ENCODE data around the gene HOATZ.
A peak's percentile ranks its signal among the peaks of the same experiment; 100 is the strongest.

The HOATZ gene

DNA sequence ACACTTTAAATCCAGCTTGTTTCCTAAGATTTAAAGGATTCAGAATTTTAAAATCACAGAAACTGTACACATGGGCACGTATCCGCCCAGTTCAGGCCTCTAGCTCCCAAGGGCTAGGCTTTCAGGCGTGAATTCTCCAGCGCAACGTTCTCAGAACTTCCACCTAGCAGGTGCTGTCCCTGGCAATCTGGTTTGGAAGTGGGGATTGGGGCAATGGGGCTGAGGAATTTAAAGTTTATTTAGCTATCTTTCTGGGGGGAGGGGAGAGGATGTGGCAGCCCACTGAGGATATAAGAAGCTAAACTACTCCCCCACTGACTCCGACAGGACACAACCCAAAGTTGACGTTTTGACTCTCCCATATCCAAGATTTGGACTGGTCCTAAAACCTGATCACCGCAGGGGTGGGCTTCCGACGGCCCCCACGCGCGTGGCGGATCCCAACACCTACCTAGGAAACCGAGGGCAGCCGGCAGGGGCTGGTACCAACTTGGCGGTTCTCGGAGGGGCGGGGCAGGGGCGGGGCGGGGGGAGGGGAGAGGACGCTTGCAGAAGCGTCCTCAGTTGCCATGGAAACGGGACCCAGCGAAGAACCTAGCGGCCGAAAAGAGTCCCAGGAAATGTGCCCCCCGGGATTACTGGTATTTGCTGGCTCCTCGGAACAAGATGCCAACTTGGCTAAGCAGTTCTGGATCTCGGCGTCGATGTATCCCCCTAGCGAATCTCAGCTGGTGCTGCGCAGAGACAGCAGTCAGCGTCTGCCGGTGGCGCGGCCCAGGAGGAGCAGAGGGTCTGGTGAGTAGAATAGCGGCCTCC is at the start of gene HOATZ:
HOATZ (plus strand) TSS at position 563 of the 816 bp plus-strand sequence; CDS start at position 570, 7 bp downstream.
- H3K36me3 ChIP-seq (ENCODE audit: control insufficient read depth, insufficient read depth, low read length): no peaks in the 10 kb centered on the region
- H3K4me3 ChIP-seq (ENCODE audit: low read depth, low read length): peak within 1 kb of the TSS; percentile 55
- H3K9me3 ChIP-seq (ENCODE audit: control insufficient read depth, insufficient read depth, low read length): no peaks in the 10 kb centered on the region
- no peaks in the 10 kb centered on the region for H3K4me1 ChIP-seq (ENCODE audit: control insufficient read depth, insufficient read depth, low read length)
- H3K9ac ChIP-seq (ENCODE audit: low read depth, low read length): no peak within 1 kb of the TSS
- peaks cover 39% of the 10 kb centered on the region for H3K27me3 ChIP-seq (ENCODE audit: control insufficient read depth, insufficient read depth, low read length)

DNA sequence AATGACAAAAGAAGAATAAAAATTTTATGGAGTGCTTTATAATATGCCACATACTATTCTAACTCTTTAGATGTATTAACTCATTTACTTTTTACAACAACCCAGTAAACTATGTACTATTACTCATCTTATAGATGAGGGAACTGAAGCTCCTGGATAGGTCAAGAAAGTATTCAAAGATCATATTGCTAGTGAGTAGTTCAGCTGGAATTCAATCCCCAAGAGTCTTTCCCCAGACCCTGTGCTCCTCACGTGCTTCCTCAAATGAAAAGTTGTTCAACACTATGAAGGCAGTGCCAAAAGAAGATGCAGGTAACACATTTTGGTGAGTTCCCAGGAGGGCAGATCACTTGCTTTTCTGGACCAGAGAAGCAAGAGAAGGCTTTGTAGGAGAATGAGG is 49.2 kb upstream of the HOATZ start:
- no peaks in the 10 kb centered on the region for H3K9me3 ChIP-seq (ENCODE audit: control insufficient read depth, insufficient read depth, low read length)
- H3K4me1 ChIP-seq (ENCODE audit: control insufficient read depth, insufficient read depth, low read length): no peaks in the 10 kb centered on the region
- H3K4me3 ChIP-seq (ENCODE audit: low read depth, low read length): no peak overlapping the region
- no peaks in the 10 kb centered on the region for H3K27me3 ChIP-seq (ENCODE audit: control insufficient read depth, insufficient read depth, low read length)
- no peak overlapping the region for H3K9ac ChIP-seq (ENCODE audit: low read depth, low read length)
- no peaks in the 10 kb centered on the region for H3K36me3 ChIP-seq (ENCODE audit: control insufficient read depth, insufficient read depth, low read length)

DNA sequence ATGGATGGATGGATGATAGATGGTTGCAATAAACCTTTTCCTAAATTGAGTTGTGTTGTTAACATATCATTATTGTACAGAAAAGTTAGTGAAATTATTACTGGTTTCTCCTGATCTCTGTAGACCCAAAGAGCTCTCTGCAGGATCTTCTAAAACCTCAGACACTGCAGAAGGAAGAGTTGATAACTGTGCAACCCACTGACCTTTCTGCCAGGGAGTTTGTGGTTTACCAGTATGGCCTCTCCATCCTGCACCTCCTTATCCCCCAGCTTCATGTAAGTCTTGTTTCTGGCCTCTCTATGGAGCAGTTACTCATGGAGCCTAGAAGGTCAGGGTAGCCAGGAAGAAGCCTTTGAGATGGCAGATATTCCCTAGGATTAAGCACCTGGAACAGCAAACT is 48.0 kb upstream of the HOATZ start:
- no peak overlapping the region for H3K9ac ChIP-seq (ENCODE audit: low read depth, low read length)
- H3K36me3 ChIP-seq (ENCODE audit: control insufficient read depth, insufficient read depth, low read length): no peaks in the 10 kb centered on the region
- H3K4me3 ChIP-seq (ENCODE audit: low read depth, low read length): no peak overlapping the region
- no peaks in the 10 kb centered on the region for H3K27me3 ChIP-seq (ENCODE audit: control insufficient read depth, insufficient read depth, low read length)
- no peaks in the 10 kb centered on the region for H3K4me1 ChIP-seq (ENCODE audit: control insufficient read depth, insufficient read depth, low read length)
- H3K9me3 ChIP-seq (ENCODE audit: control insufficient read depth, insufficient read depth, low read length): no peaks in the 10 kb centered on the region

DNA sequence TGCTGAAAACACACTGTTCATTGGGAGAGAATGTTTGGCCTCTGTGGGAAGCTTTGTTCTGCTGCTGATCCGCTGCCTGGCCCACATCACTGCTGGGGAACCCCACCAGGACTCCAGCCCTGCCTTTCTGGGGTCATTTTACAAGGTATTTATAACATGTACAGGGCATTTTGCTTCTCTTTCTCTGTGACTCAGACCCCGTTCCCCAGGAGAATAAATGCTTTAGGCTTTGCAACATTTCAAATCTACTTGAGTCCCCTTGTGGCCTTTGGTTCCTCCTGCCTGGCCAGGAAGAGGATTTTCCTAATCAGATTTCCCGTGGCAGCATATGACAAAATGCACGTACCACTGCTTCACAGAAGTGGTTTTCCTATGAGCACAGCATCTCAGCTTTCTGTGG is 45.4 kb upstream of the HOATZ start:
- Histone ChIP-seq H3K9ac (ENCODE audit: low read depth, low read length) (no peak overlapping the region), H3K36me3 (ENCODE audit: control insufficient read depth, insufficient read depth, low read length) (no peaks in the 10 kb centered on the region), H3K9me3 (ENCODE audit: control insufficient read depth, insufficient read depth, low read length) (no peaks in the 10 kb centered on the region), H3K27me3 (ENCODE audit: control insufficient read depth, insufficient read depth, low read length) (no peaks in the 10 kb centered on the region), H3K4me1 (ENCODE audit: control insufficient read depth, insufficient read depth, low read length) (no peaks in the 10 kb centered on the region), H3K4me3 (ENCODE audit: low read depth, low read length) (no peak overlapping the region)

DNA sequence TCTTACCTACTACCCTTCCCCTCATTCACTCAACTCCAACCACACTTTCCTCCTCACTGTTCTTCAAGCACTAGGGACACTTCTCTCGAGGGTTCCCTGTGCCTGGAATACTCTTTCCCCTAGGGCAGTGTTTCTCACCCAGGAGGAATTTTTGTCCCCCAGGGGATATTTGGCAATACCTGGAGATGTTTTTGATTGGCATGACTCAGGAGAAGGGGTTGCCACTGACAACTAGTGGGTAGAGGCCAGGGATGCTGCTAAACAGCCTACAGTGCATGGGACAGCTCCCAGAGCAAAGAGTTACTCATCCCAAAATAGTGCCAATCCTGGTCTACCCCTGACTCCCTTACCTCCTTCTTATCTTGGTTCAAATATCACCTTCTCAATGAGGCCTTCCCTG is 42.4 kb upstream of the HOATZ start:
- Histone ChIP-seq H3K36me3 (ENCODE audit: control insufficient read depth, insufficient read depth, low read length) (no peaks in the 10 kb centered on the region), H3K4me3 (ENCODE audit: low read depth, low read length) (no peak overlapping the region), H3K9me3 (ENCODE audit: control insufficient read depth, insufficient read depth, low read length) (no peaks in the 10 kb centered on the region), H3K9ac (ENCODE audit: low read depth, low read length) (no peak overlapping the region), H3K4me1 (ENCODE audit: control insufficient read depth, insufficient read depth, low read length) (no peaks in the 10 kb centered on the region), H3K27me3 (ENCODE audit: control insufficient read depth, insufficient read depth, low read length) (no peaks in the 10 kb centered on the region)

DNA sequence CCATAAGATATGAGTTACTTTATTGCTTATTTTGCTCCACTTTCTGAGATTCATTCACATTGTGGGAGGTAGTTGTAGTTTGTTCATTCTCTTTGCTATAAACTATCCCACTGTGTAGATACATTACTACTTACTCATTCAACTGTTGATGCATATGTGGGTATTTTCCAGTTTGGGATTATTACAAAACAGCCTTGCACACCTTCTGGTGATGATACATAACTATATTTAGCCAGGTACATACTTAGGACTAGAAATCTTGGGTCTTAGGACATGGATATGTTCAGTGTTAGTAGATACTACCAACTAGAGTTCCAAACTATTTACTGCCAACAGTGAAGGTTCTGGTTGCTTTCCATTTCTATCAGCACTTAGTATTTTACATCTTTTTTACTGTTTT is 40.1 kb upstream of the HOATZ start:
- H3K36me3 ChIP-seq (ENCODE audit: control insufficient read depth, insufficient read depth, low read length): no peaks in the 10 kb centered on the region
- H3K27me3 ChIP-seq (ENCODE audit: control insufficient read depth, insufficient read depth, low read length): no peaks in the 10 kb centered on the region
- H3K4me3 ChIP-seq (ENCODE audit: low read depth, low read length): no peak overlapping the region
- H3K4me1 ChIP-seq (ENCODE audit: control insufficient read depth, insufficient read depth, low read length): no peaks in the 10 kb centered on the region
- no peaks in the 10 kb centered on the region for H3K9me3 ChIP-seq (ENCODE audit: control insufficient read depth, insufficient read depth, low read length)
- H3K9ac ChIP-seq (ENCODE audit: low read depth, low read length): no peak overlapping the region

DNA sequence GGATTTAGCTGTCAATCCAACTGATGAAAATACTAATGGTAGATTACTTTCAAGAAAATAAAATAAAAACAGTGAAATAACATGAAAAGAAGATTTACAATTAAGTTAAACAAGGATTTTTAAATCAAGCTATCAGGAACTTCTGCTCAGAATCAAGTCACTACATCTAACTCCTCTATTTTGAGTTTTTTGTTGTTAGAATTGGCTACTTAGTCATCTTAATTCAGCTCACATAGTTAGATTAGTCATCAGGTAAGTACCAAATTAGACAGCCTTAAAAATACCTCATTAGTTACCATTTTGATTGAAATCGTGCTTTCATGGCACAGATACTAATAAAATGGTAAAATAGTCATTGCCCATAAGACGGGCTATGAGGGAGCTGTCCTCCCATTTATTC is 38.2 kb upstream of the HOATZ start:
- Histone ChIP-seq H3K4me1 (ENCODE audit: control insufficient read depth, insufficient read depth, low read length) (no peaks in the 10 kb centered on the region), H3K9me3 (ENCODE audit: control insufficient read depth, insufficient read depth, low read length) (no peaks in the 10 kb centered on the region), H3K9ac (ENCODE audit: low read depth, low read length) (no peak overlapping the region), H3K27me3 (ENCODE audit: control insufficient read depth, insufficient read depth, low read length) (no peaks in the 10 kb centered on the region), H3K4me3 (ENCODE audit: low read depth, low read length) (no peak overlapping the region), H3K36me3 (ENCODE audit: control insufficient read depth, insufficient read depth, low read length) (no peaks in the 10 kb centered on the region)

DNA sequence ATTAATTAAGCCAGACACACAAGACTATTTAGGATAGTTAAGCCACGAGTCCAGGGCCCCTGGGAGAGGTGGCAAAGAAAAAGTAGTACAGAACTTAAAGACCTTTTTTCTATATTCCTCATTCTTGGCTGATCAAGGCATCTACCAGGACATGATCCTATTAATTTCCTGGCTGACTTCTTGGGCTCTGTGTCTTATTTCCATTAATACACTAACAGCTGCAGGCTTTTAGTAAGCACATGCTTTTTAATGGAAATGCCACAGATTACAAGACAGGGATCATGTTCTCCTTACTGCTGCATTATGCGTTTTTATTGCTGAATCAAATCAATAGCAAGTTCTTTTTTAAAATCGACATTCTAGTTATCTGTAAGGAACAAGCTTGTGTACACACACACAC is 37.6 kb upstream of the HOATZ start:
- Histone ChIP-seq H3K4me3 (ENCODE audit: low read depth, low read length) (no peak overlapping the region), H3K36me3 (ENCODE audit: control insufficient read depth, insufficient read depth, low read length) (no peaks in the 10 kb centered on the region), H3K27me3 (ENCODE audit: control insufficient read depth, insufficient read depth, low read length) (no peaks in the 10 kb centered on the region), H3K9me3 (ENCODE audit: control insufficient read depth, insufficient read depth, low read length) (no peaks in the 10 kb centered on the region), H3K9ac (ENCODE audit: low read depth, low read length) (no peak overlapping the region), H3K4me1 (ENCODE audit: control insufficient read depth, insufficient read depth, low read length) (no peaks in the 10 kb centered on the region)

DNA sequence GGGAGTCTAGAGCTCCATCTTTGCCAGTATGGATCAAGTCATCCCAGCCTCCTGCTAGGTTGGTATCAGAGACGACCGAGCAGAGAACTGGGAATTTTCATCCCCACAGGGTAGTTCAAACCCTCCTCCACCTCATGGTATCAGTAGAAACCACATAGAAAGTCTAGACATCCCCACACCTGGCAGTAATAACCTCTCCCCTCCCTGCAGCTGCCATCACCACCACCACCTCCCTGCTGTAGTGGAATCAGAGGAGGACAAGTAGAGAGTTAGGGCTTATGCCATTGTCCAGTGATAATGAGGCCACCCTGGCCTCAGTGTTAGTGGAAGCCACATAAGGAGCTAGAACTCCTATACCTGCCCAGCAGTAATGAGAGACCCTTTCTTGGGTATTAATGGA is 36.7 kb upstream of the HOATZ start:
- Histone ChIP-seq H3K27me3 (ENCODE audit: control insufficient read depth, insufficient read depth, low read length) (no peaks in the 10 kb centered on the region), H3K4me1 (ENCODE audit: control insufficient read depth, insufficient read depth, low read length) (no peaks in the 10 kb centered on the region), H3K36me3 (ENCODE audit: control insufficient read depth, insufficient read depth, low read length) (no peaks in the 10 kb centered on the region), H3K4me3 (ENCODE audit: low read depth, low read length) (no peak overlapping the region), H3K9ac (ENCODE audit: low read depth, low read length) (no peak overlapping the region), H3K9me3 (ENCODE audit: control insufficient read depth, insufficient read depth, low read length) (no peaks in the 10 kb centered on the region)

DNA sequence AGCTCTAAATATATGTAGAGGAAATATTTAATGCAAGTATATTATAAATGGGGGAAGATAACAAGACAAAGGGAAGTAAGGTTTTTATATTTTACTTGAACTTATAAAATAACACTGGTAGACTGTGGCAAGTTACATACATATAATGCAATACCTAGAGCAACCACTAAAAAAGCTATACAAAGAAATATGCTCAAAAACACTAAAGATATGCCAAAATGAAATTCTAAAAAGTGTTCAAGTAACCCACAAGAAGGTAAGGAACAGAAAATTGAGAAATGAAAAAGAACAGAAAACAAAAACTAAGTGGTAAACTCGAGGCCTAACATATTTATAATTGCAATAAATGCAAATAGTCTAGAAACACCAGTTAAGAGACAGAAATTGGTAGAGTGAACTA is 34.9 kb upstream of the HOATZ start:
- no peaks in the 10 kb centered on the region for H3K4me1 ChIP-seq (ENCODE audit: control insufficient read depth, insufficient read depth, low read length)
- H3K27me3 ChIP-seq (ENCODE audit: control insufficient read depth, insufficient read depth, low read length): no peaks in the 10 kb centered on the region
- no peak overlapping the region for H3K4me3 ChIP-seq (ENCODE audit: low read depth, low read length)
- H3K9me3 ChIP-seq (ENCODE audit: control insufficient read depth, insufficient read depth, low read length): no peaks in the 10 kb centered on the region
- H3K9ac ChIP-seq (ENCODE audit: low read depth, low read length): no peak overlapping the region
- no peaks in the 10 kb centered on the region for H3K36me3 ChIP-seq (ENCODE audit: control insufficient read depth, insufficient read depth, low read length)

DNA sequence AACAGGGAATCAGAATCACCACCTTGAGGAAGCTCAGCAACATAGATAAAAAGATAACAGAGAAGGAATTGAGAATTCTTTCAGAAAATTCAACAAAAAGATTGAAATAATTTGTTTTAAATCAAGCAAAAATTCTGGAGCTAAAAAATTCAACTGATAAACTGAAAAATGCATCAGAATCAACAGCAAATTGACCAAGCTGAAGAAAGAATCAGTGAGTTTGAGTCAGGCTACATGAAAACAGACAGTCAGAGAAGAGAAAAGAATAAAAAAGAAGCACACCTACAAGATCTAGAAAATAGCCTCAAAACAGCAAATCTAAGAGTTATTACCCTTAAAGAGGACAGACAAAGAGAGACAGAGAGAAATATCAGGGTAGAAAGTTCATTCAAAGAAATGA is 31.1 kb upstream of the HOATZ start:
- no peaks in the 10 kb centered on the region for H3K27me3 ChIP-seq (ENCODE audit: control insufficient read depth, insufficient read depth, low read length)
- no peak overlapping the region for H3K4me3 ChIP-seq (ENCODE audit: low read depth, low read length)
- H3K9me3 ChIP-seq (ENCODE audit: control insufficient read depth, insufficient read depth, low read length): no peaks in the 10 kb centered on the region
- H3K9ac ChIP-seq (ENCODE audit: low read depth, low read length): no peak overlapping the region
- no peaks in the 10 kb centered on the region for H3K36me3 ChIP-seq (ENCODE audit: control insufficient read depth, insufficient read depth, low read length)
- H3K4me1 ChIP-seq (ENCODE audit: control insufficient read depth, insufficient read depth, low read length): no peaks in the 10 kb centered on the region

DNA sequence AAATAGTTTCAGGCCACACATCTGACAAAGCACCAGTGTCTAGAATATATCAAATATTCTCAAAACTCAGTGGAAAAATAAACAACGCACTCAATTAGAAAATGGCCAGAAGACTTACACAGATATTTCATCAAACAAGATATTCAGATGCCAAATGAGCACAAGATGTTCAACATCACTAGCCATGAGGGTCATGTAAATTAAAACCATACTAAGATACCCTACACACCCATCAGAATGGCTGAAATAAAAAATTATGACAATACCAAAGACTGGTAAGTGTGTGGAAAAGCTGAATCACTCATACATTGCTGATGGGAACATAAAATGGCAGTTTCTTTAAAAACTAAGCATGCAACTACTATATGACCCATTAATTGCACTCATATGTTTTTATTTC is 24.1 kb upstream of the HOATZ start:
- Histone ChIP-seq H3K9ac (ENCODE audit: low read depth, low read length) (no peak overlapping the region), H3K36me3 (ENCODE audit: control insufficient read depth, insufficient read depth, low read length) (no peaks in the 10 kb centered on the region), H3K9me3 (ENCODE audit: control insufficient read depth, insufficient read depth, low read length) (no peaks in the 10 kb centered on the region), H3K4me3 (ENCODE audit: low read depth, low read length) (no peak overlapping the region), H3K27me3 (ENCODE audit: control insufficient read depth, insufficient read depth, low read length) (peaks cover 4% of the 10 kb centered on the region), H3K4me1 (ENCODE audit: control insufficient read depth, insufficient read depth, low read length) (no peaks in the 10 kb centered on the region)

Data from iPS-15b (cell line).